ENCODE data around the gene TSPAN33. TPM values are rescaled to one million over a fixed set of nuclear protein-coding genes. Genes with fewer than 3 reads are reported as not detected.

TSPAN33 gene
- polyA plus RNA-seq (2013, experiment 1 of 2): 20.1 TPM
- polyA plus RNA-seq (2013, experiment 2 of 2): 20.5 TPM

GRCh38 chr7:129144095-129144833 is at the start of gene TSPAN33:
Gene TSPAN33 (plus strand): TSS chr7:129144707. CDS start chr7:129144981, 274 bp downstream.
- H4K91ac ChIP-seq (ENCODE audit: low read depth, low read length, poor library complexity): no peak within 1 kb of the TSS
- no peak within 1 kb of the TSS for H3K23ac ChIP-seq (ENCODE audit: low read depth, low read length, poor library complexity)
- H2BK5ac ChIP-seq (ENCODE audit: low read length): no peak within 1 kb of the TSS
- H2BK120ac ChIP-seq (ENCODE audit: low read depth, low read length): no peak within 1 kb of the TSS
- no peaks in the 10 kb centered on the region for H3K36me3 ChIP-seq (replicated peaks in 1 of 2; ENCODE audit: control insufficient read depth in 2 of 2, insufficient read depth in 2 of 2, low read length in 2 of 2)
- no peak within 1 kb of the TSS for H3K27ac ChIP-seq (replicated peaks; ENCODE audit: low read length)
- no peak within 1 kb of the TSS for H4K8ac ChIP-seq (ENCODE audit: low read depth, low read length)
- WGBS, 2 donors (ENCODE audit: extremely low coverage in 2 of 2, insufficient read length in 2 of 2, insufficient replicate concordance in 1 of 2): no CpG with 5 or more reads among the region's 43 CpGs
- peaks cover 4% of the 10 kb centered on the region for H3K79me1 ChIP-seq (ENCODE audit: low read depth, low read length)
- H3K27me3 ChIP-seq (ENCODE audit: control insufficient read depth in 3 of 3, insufficient read depth in 3 of 3, low read depth in 1 of 3, low read length in 3 of 3): peaks cover 0 to 38% (median 11%) of the 10 kb centered on the region in 3 experiments
- peak within 1 kb of the TSS; percentile 95 for H3K14ac ChIP-seq (ENCODE audit: low read length)
- H3K4me3 ChIP-seq (ENCODE audit: low read length in 2 of 2): peak within 1 kb of the TSS; percentile 52 to 85
- H3K4ac ChIP-seq (ENCODE audit: low read length): no peak within 1 kb of the TSS
- peaks cover 5 to 11% of the 10 kb centered on the region in 2 donors for H3K4me1 ChIP-seq (ENCODE audit: control insufficient read depth in 2 of 2, insufficient read depth in 1 of 2, low read depth in 1 of 2, low read length in 2 of 2)
- no peak within 1 kb of the TSS for H2BK12ac ChIP-seq (ENCODE audit: low read length)
- peak within 1 kb of the TSS; percentile 79 for H3K18ac ChIP-seq (ENCODE audit: low read length)
- peak; percentile 86 for DNase-seq (ENCODE audit: low spot score)
- H3K9me3 ChIP-seq (replicated peaks in 1 of 2; ENCODE audit: control insufficient read depth in 2 of 2, insufficient read depth in 1 of 2, low read depth in 1 of 2, low read length in 2 of 2): no peaks in the 10 kb centered on the region
- peak within 1 kb of the TSS; percentile 42 for H2BK15ac ChIP-seq (ENCODE audit: low read length)
- H3K4me2 ChIP-seq (ENCODE audit: insufficient read depth, low read length, poor library complexity, severe bottlenecking): peak within 1 kb of the TSS; percentile 90
- H2AFZ ChIP-seq (ENCODE audit: low read length): peak within 1 kb of the TSS; percentile 82
- H3K9ac ChIP-seq (ENCODE audit: low read depth, low read length, poor library complexity): peak within 1 kb of the TSS; percentile 50
- H2AK5ac ChIP-seq (ENCODE audit: low read depth, low read length): peak within 1 kb of the TSS; percentile 86

GRCh38 chr7:129095258-129095657 is 49.2 kb upstream of the TSPAN33 start:
- Histone ChIP-seq H3K27ac (replicated peaks; ENCODE audit: low read length) (no peak overlapping the region), H2BK120ac (ENCODE audit: low read depth, low read length) (no peak overlapping the region), H3K79me1 (ENCODE audit: low read depth, low read length) (no peaks in the 10 kb centered on the region), H4K91ac (ENCODE audit: low read depth, low read length, poor library complexity) (no peak overlapping the region), H3K4ac (ENCODE audit: low read length) (no peak overlapping the region), H2BK15ac (ENCODE audit: low read length) (no peak overlapping the region), H2BK5ac (ENCODE audit: low read length) (no peak overlapping the region), H2BK12ac (ENCODE audit: low read length) (no peak overlapping the region), H3K18ac (ENCODE audit: low read length) (no peak overlapping the region), H2AFZ (ENCODE audit: low read length) (no peak overlapping the region), H3K4me2 (ENCODE audit: insufficient read depth, low read length, poor library complexity, severe bottlenecking) (no peak overlapping the region), H3K27me3 (ENCODE audit: control insufficient read depth in 3 of 3, insufficient read depth in 3 of 3, low read depth in 1 of 3, low read length in 3 of 3) (peaks cover 0 to 6% (median 0%) of the 10 kb centered on the region in 3 experiments), H3K23ac (ENCODE audit: low read depth, low read length, poor library complexity) (no peak overlapping the region), H3K36me3 (replicated peaks in 1 of 2; ENCODE audit: control insufficient read depth in 2 of 2, insufficient read depth in 2 of 2, low read length in 2 of 2) (no peaks in the 10 kb centered on the region), H3K4me3 (ENCODE audit: low read length in 2 of 2) (no peak overlapping the region), H2AK5ac (ENCODE audit: low read depth, low read length) (no peak overlapping the region), H3K14ac (ENCODE audit: low read length) (no peak overlapping the region), H3K4me1 (ENCODE audit: control insufficient read depth in 2 of 2, insufficient read depth in 1 of 2, low read depth in 1 of 2, low read length in 2 of 2) (no peaks in the 10 kb centered on the region), H4K8ac (ENCODE audit: low read depth, low read length) (no peak overlapping the region), H3K9me3 (replicated peaks in 1 of 2; ENCODE audit: control insufficient read depth in 2 of 2, insufficient read depth in 1 of 2, low read depth in 1 of 2, low read length in 2 of 2) (no peaks in the 10 kb centered on the region), H3K9ac (ENCODE audit: low read depth, low read length, poor library complexity) (no peak overlapping the region)
- no peak for DNase-seq (ENCODE audit: low spot score)
- WGBS, 2 donors (ENCODE audit: extremely low coverage in 2 of 2, insufficient read length in 2 of 2, insufficient replicate concordance in 1 of 2): no CpG with 5 or more reads among the region's 6 CpGs

- no peak overlapping the region for H2AFZ ChIP-seq (ENCODE audit: low read length)
- no CpG with 5 or more reads among the region's 8 CpGs for WGBS, 2 donors (ENCODE audit: extremely low coverage in 2 of 2, insufficient read length in 2 of 2, insufficient replicate concordance in 1 of 2)
- no peak overlapping the region for H3K23ac ChIP-seq (ENCODE audit: low read depth, low read length, poor library complexity)
Observed at GRCh38 chr7:129098409-129099084, 46.0 kb upstream of the TSPAN33 start.

GRCh38 chr7:129100827-129101166 is 43.7 kb upstream of the TSPAN33 start:
- H3K4ac ChIP-seq (ENCODE audit: low read length): no peak overlapping the region
- H3K4me1 ChIP-seq (ENCODE audit: control insufficient read depth in 2 of 2, insufficient read depth in 1 of 2, low read depth in 1 of 2, low read length in 2 of 2): peaks cover 2 to 16% of the 10 kb centered on the region in 2 donors
- H3K4me3 ChIP-seq (ENCODE audit: low read length in 2 of 2): no peak overlapping the region
- no peak overlapping the region for H2AFZ ChIP-seq (ENCODE audit: low read length)
- no peaks in the 10 kb centered on the region for H3K9me3 ChIP-seq (replicated peaks in 1 of 2; ENCODE audit: control insufficient read depth in 2 of 2, insufficient read depth in 1 of 2, low read depth in 1 of 2, low read length in 2 of 2)
- no peak overlapping the region for H2AK5ac ChIP-seq (ENCODE audit: low read depth, low read length)
- H4K91ac ChIP-seq (ENCODE audit: low read depth, low read length, poor library complexity): no peak overlapping the region
- H3K27me3 ChIP-seq (ENCODE audit: control insufficient read depth in 3 of 3, insufficient read depth in 3 of 3, low read depth in 1 of 3, low read length in 3 of 3): peaks cover 0 to 6% (median 0%) of the 10 kb centered on the region in 3 experiments
- H3K27ac ChIP-seq (replicated peaks; ENCODE audit: low read length): no peak overlapping the region
- no peak overlapping the region for H4K8ac ChIP-seq (ENCODE audit: low read depth, low read length)
- no peak overlapping the region for H3K23ac ChIP-seq (ENCODE audit: low read depth, low read length, poor library complexity)
- no peak overlapping the region for H3K14ac ChIP-seq (ENCODE audit: low read length)
- H3K79me1 ChIP-seq (ENCODE audit: low read depth, low read length): no peaks in the 10 kb centered on the region
- H2BK5ac ChIP-seq (ENCODE audit: low read length): no peak overlapping the region
- DNase-seq (ENCODE audit: low spot score): no peak
- no peak overlapping the region for H2BK120ac ChIP-seq (ENCODE audit: low read depth, low read length)
- no peak overlapping the region for H3K9ac ChIP-seq (ENCODE audit: low read depth, low read length, poor library complexity)
- H2BK15ac ChIP-seq (ENCODE audit: low read length): no peak overlapping the region
- H2BK12ac ChIP-seq (ENCODE audit: low read length): no peak overlapping the region
- no CpG with 5 or more reads among the region's 2 CpGs for WGBS, 2 donors (ENCODE audit: extremely low coverage in 2 of 2, insufficient read length in 2 of 2, insufficient replicate concordance in 1 of 2)
- H3K4me2 ChIP-seq (ENCODE audit: insufficient read depth, low read length, poor library complexity, severe bottlenecking): no peak overlapping the region
- H3K36me3 ChIP-seq (replicated peaks in 1 of 2; ENCODE audit: control insufficient read depth in 2 of 2, insufficient read depth in 2 of 2, low read length in 2 of 2): no peaks in the 10 kb centered on the region
- H3K18ac ChIP-seq (ENCODE audit: low read length): no peak overlapping the region

More at GRCh38 chr7:129098409-129099084, 46.0 kb upstream of the TSPAN33 start:
- no peak overlapping the region for H2BK5ac ChIP-seq (ENCODE audit: low read length)
- H4K8ac ChIP-seq (ENCODE audit: low read depth, low read length): no peak overlapping the region
- no peaks in the 10 kb centered on the region for H3K36me3 ChIP-seq (replicated peaks in 1 of 2; ENCODE audit: control insufficient read depth in 2 of 2, insufficient read depth in 2 of 2, low read length in 2 of 2)
- H3K18ac ChIP-seq (ENCODE audit: low read length): no peak overlapping the region
- H3K4me3 ChIP-seq (ENCODE audit: low read length in 2 of 2): no peak overlapping the region
- H3K27me3 ChIP-seq (ENCODE audit: control insufficient read depth in 3 of 3, insufficient read depth in 3 of 3, low read depth in 1 of 3, low read length in 3 of 3): peaks cover 0 to 6% (median 0%) of the 10 kb centered on the region in 3 experiments
- peaks cover 2 to 14% of the 10 kb centered on the region in 2 donors for H3K4me1 ChIP-seq (ENCODE audit: control insufficient read depth in 2 of 2, insufficient read depth in 1 of 2, low read depth in 1 of 2, low read length in 2 of 2)
- H3K27ac ChIP-seq (replicated peaks; ENCODE audit: low read length): no peak overlapping the region
- H3K79me1 ChIP-seq (ENCODE audit: low read depth, low read length): no peaks in the 10 kb centered on the region
- no peak for DNase-seq (ENCODE audit: low spot score)
- no peak overlapping the region for H2BK12ac ChIP-seq (ENCODE audit: low read length)
- no peak overlapping the region for H4K91ac ChIP-seq (ENCODE audit: low read depth, low read length, poor library complexity)
- no peak overlapping the region for H3K4me2 ChIP-seq (ENCODE audit: insufficient read depth, low read length, poor library complexity, severe bottlenecking)
- no peak overlapping the region for H2AK5ac ChIP-seq (ENCODE audit: low read depth, low read length)
- no peak overlapping the region for H3K9ac ChIP-seq (ENCODE audit: low read depth, low read length, poor library complexity)
- H3K14ac ChIP-seq (ENCODE audit: low read length): no peak overlapping the region
- no peaks in the 10 kb centered on the region for H3K9me3 ChIP-seq (replicated peaks in 1 of 2; ENCODE audit: control insufficient read depth in 2 of 2, insufficient read depth in 1 of 2, low read depth in 1 of 2, low read length in 2 of 2)
- H2BK15ac ChIP-seq (ENCODE audit: low read length): no peak overlapping the region
- H3K4ac ChIP-seq (ENCODE audit: low read length): no peak overlapping the region
- no peak overlapping the region for H2BK120ac ChIP-seq (ENCODE audit: low read depth, low read length)

All from neuronal stem cell (in vitro differentiated cells).